ENCODE measurements around the gene TRPV2. TPM values are rescaled to one million over a fixed set of nuclear protein-coding genes. Genes with fewer than 3 reads are reported as not detected.

Gene TRPV2
- polyA plus RNA-seq, 1 donor from 2014 or later, result 73.6 TPM

DNA sequence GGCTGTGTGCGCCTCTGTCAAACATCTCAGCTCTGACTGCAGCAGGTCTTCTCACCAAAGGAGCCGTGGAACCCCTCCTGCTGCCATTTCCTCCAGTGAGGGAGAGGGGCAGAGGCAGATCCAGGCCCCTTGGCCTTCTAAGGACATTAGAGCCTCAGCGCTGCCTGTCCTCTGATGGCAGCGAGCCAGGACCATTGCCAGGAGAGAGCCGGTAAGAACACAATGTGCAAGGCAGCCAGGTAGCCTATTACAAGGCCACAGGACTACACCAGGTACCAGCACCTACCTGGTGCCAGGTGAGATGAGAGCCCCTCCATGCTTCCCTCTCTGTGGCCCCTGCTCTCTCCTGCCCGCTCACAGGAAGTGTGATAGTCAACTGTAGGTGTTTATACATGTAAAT is 65.6 kb downstream of the TRPV2 start:
- no peaks in the 10 kb centered on the region for H3K4me1 Mint-ChIP-seq
- no peak overlapping the region for H3K4me3 Mint-ChIP-seq
- H3K27me3 Mint-ChIP-seq, result peaks cover 1% of the 10 kb centered on the region
- no peak overlapping the region for H3K27ac Mint-ChIP-seq
- no peaks in the 10 kb centered on the region for H3K9me3 Mint-ChIP-seq
- H3K36me3 Mint-ChIP-seq, result peaks cover 2% of the 10 kb centered on the region

DNA sequence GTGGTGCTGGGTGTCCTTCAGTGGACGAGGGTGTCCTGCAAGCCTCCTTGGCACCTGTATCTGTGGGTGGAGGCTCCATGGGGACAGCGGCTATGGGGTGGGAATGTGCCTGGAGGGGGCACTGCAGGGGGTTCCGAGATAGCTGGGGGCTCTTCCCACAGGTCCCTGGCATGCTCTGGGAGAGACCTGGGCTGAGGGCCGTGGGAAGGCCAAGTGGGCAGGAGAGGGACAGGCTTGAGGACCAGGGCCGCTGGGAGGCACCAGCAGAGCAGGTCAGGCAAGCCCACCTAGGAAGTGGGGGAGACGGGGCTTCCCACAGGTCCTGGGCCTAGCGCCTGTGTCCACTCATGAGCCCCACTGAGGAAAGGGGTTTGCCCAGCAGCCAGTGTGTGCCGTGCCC is 66.9 kb downstream of the TRPV2 start:
- Mint-ChIP-seq H3K4me1 (no peaks in the 10 kb centered on the region), H3K9me3 (no peaks in the 10 kb centered on the region), H3K4me3 (no peak overlapping the region), H3K27ac (no peak overlapping the region), H3K27me3 (peaks cover 1% of the 10 kb centered on the region), H3K36me3 (peaks cover 2% of the 10 kb centered on the region)

DNA sequence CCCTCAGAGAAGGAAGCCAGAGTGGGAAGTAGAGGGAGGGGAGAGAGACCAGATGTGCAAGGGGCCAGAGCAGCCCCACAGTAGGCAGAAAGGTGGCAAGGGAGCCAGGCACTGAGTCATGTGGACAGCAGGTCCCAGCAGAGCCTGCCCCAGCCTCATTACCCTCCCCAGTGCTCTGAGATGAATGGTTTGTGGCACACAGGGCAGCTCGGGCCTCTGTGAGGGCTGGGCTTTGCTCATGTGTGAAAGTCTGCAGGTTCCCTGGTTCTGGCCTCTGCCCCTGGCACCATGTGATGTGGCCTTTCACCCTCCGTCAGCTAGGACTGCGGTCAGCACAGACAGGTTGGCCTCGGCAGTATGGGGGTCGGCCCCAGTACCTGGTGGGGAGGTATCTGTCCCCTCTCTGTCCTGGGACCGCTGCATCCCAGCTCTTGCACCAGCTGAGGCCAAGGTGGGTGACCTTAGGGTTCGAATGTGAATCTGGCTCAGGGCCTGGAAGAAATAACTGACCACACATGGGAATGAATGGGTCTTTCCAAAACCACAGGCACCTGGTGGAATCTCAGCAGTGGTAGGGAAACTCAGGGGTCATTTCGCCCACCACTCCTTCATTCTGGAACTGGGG is 67.8 kb downstream of the TRPV2 start:
- peaks cover 2% of the 10 kb centered on the region for H3K36me3 Mint-ChIP-seq

DNA sequence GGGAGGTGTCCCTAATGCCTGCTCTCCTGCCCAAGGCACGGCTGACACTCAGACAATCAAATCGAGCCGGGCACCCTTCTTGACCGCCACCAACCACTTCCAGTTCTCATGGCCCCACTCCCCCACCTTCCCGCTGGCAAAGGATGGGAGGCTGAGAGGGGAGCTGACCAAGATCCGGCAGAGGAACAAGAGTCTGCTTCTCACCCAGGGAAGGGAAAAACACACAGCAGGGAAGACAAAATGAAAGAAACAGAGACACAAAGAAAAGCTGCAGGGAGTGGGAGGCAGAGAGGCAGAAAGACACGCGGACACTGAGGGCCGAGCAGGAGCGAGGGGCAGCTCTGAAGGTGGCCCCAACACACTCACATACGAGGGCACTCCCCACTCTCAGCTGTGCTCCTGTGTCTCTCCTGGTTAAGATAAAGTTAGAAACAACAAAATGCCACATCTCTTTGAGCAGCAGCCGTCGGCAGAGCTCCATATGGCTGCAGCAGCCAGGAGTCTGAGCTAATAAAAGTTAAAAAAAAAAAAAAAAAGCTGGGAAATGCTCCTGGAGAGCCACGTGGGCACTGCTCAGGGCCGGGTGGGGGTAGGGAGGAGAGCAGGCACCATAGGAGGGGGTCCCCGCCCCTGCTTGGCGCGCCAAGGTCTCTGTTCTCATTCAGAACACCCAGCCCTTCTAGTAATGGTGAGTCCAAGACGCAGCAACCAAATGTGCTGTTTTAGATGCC is 69.2 kb downstream of the TRPV2 start:
- Mint-ChIP-seq H3K36me3 (no peaks in the 10 kb centered on the region), H3K4me3 (no peak overlapping the region), H3K9me3 (no peaks in the 10 kb centered on the region), H3K4me1 (peaks cover 0 to 3% (median 0%) of the 10 kb centered on the region in 3 donors), H3K27ac (no peak overlapping the region), H3K27me3 (peaks cover 1% of the 10 kb centered on the region)

More for the DNA sequence above, 67.8 kb downstream of the TRPV2 start:
- Mint-ChIP-seq H3K27ac (no peak overlapping the region), H3K4me3 (no peak overlapping the region), H3K4me1 (no peaks in the 10 kb centered on the region), H3K27me3 (peaks cover 1% of the 10 kb centered on the region), H3K9me3 (no peaks in the 10 kb centered on the region)

Other genes with a start within 250 kb of the TRPV2 start
- gene NCOR1, start 200.0 kb upstream of the TRPV2 start, polyA plus RNA-seq, result 166 TPM
- gene PIGL, start 198.4 kb upstream of the TRPV2 start, polyA plus RNA-seq, result 14.7 TPM
- gene CENPV, start 62.1 kb upstream of the TRPV2 start, polyA plus RNA-seq, result 17.3 TPM
- 2,178 TPM for gene UBB, start 34.5 kb upstream of the TRPV2 start, polyA plus RNA-seq
- 1.7 TPM for gene LRRC75A, start 76.6 kb downstream of the TRPV2 start, polyA plus RNA-seq
- gene ZNF287, start 153.6 kb downstream of the TRPV2 start, polyA plus RNA-seq, result 6.2 TPM
- gene ZNF624, start 238.3 kb downstream of the TRPV2 start, polyA plus RNA-seq, result 3.9 TPM

Measured in IgD-negative memory B cell (primary cell).